CD4-positive, alpha-beta T cell treated with Interleukin-12 subunit alpha and Interleukin-12 subunit beta, for 1 hour (primary cell): ENCODE measurements around the gene KASH5.
A peak's percentile ranks its signal among the peaks of the same experiment; 100 is the strongest.

Experiments
- DNase-seq: peaks from one replicate; pipeline ENCODE4 v3.0.0-alpha.2; 2020

The KASH5 gene

GRCh38 chr19:49396738-49397505 is 8.9 kb downstream of the KASH5 start:
- DNase-seq = no peak

GRCh38 chr19:49398001-49398615 is 10.1 kb downstream of the KASH5 start:
- DNase-seq = no peak

- DNase-seq = no peak
These were observed 10.9 kb downstream of the KASH5 start for GRCh38 chr19:49398931-49399330.

- DNase-seq = no peak
These were observed 12.0 kb downstream of the KASH5 start for GRCh38 chr19:49400029-49400428.

- no peak for DNase-seq
These were observed 15.5 kb downstream of the KASH5 start for GRCh38 chr19:49403404-49404187.

- DNase-seq = no peak
These were observed 19.0 kb downstream of the KASH5 start for GRCh38 chr19:49407079-49407478.

GRCh38 chr19:49407482-49408015 is 19.5 kb downstream of the KASH5 start:
- DNase-seq = no peak

- no peak for DNase-seq
These were observed 20.9 kb downstream of the KASH5 start for GRCh38 chr19:49408816-49409440.

GRCh38 chr19:49409441-49410029 is 21.5 kb downstream of the KASH5 start:
- DNase-seq = peak; percentile 41

GRCh38 chr19:49411681-49412326 is 23.8 kb downstream of the KASH5 start:
- DNase-seq = no peak

- no peak for DNase-seq
These were observed 25.3 kb downstream of the KASH5 start for GRCh38 chr19:49413348-49413747.

GRCh38 chr19:49414256-49414655 is 26.2 kb downstream of the KASH5 start:
- no peak for DNase-seq

- DNase-seq = no peak
These were observed 27.2 kb downstream of the KASH5 start for GRCh38 chr19:49415102-49415809.

GRCh38 chr19:49415810-49416200 is 27.8 kb downstream of the KASH5 start:
- no peak for DNase-seq

- DNase-seq = no peak
These were observed 29.0 kb downstream of the KASH5 start for GRCh38 chr19:49417088-49417487.

GRCh38 chr19:49418511-49418910 is 30.5 kb downstream of the KASH5 start:
- DNase-seq = no peak

GRCh38 chr19:49419173-49419572 is 31.1 kb downstream of the KASH5 start:
- no peak for DNase-seq

- no peak for DNase-seq
These were observed 32.2 kb downstream of the KASH5 start for GRCh38 chr19:49420227-49420626.

GRCh38 chr19:49421039-49421877 is 33.2 kb downstream of the KASH5 start:
- DNase-seq = peak; percentile 46

- DNase-seq = no peak
These were observed 33.8 kb downstream of the KASH5 start for GRCh38 chr19:49421878-49422202.
